ENCODE data around the gene MAGEB3.

The MAGEB3 gene

GRCh38 chrX:30280428-30280827 is 50.0 kb downstream of the MAGEB3 start:
- no peak for DNase-seq

GRCh38 chrX:30282527-30282926 is 52.1 kb downstream of the MAGEB3 start:
- no peak for DNase-seq

GRCh38 chrX:30283456-30284200 is 53.2 kb downstream of the MAGEB3 start:
- DNase-seq: no peak
